ENCODE data around the gene WSB1. TPM values are rescaled to one million over a fixed set of nuclear protein-coding genes. Genes with fewer than 3 reads are reported as not detected.
A peak's percentile ranks its signal among the peaks of the same experiment; 100 is the strongest.

WSB1 gene
- total and polyA plus RNA-seq, 2 of the 8 experiments (the other 6 are each of a cell fraction or from before 2014, with no cell fraction given), result 113 to 140 TPM

DNA sequence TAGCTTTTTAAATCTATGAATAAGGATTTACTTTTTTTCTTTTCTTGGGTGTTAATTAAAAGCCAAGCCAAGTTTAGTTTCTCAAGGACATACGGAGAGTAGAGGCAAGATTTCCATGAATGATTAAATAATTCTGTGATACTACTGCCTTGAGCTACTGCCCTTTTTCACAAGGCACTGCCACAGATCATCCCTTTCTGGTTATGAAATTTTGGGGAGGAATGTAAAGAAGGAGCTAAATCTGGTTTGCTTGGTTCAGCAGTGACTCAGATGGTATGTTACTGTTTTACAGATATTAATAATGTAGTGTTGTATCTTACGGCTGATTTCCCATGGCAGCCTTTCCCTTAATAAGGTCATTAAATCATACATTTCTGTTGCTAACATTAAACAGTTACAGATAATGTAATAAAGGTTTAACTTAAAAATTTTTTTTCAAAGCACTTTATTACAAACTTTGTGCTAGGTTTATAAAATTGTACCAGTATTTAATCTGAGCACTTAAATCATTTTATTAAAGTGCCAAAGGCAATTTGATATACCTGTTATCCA, 2.6 kb downstream of the WSB1 start:
- H4K5ac ChIP-seq (ENCODE audit: insufficient read length, low read depth, low read length), result no peak overlapping the region
- H3K23me2 ChIP-seq (ENCODE audit: low read depth, low read length), result no peaks in the 10 kb centered on the region; the same call in 1 of the 2 replicates
- peaks cover 20 to 72% of the 10 kb centered on the region in 2 experiments for H3K79me2 ChIP-seq (ENCODE audit: control insufficient read depth in 1 of 2, insufficient read depth in 2 of 2, low read length in 2 of 2)
- H4K91ac ChIP-seq (replicated peaks; ENCODE audit: insufficient read length, low read length), result no peak overlapping the region
- H3K4me3 ChIP-seq (ENCODE audit: extremely low read depth in 1 of 4, insufficient read depth in 2 of 4, low read depth in 3 of 4, low read length in 4 of 4), result peak overlapping the region in 1 of 4 experiments; percentile 96; a peak in 4 of 8 replicates
- no peak overlapping the region for H3K23ac ChIP-seq (ENCODE audit: insufficient read length)
- peak overlapping the region; percentile 93 for H3K14ac ChIP-seq (ENCODE audit: insufficient read length)
- H2AFZ ChIP-seq (ENCODE audit: low read length), result no peak overlapping the region
- no peaks in the 10 kb centered on the region for H3K27me3 ChIP-seq (replicated peaks in 1 of 4; ENCODE audit: control insufficient read depth in 3 of 4, extremely low read depth in 1 of 4, insufficient read depth in 3 of 4, low read length in 3 of 4)
- TF ChIP-seq CHD1 (IDR thresholded peaks at IDR 0.05; ENCODE audit: low read depth, low read length) (no peak), TAF1 (IDR thresholded peaks at IDR 0.05; ENCODE audit: low read depth, low read length) (no peak), RAD21 (IDR thresholded peaks at IDR 0.05 in 1 of 2, conservative IDR thresholded peaks at IDR 0.05 in 1 of 2; ENCODE audit: low read depth in 2 of 2, low read length in 2 of 2) (no peak), SP2 (IDR thresholded peaks at IDR 0.05; ENCODE audit: low read length) (no peak), EZH2 (IDR thresholded peaks at IDR 0.05; ENCODE audit: low read depth, low read length, severe bottlenecking) (no peak)
- TF ChIP-seq, protein P1, sequence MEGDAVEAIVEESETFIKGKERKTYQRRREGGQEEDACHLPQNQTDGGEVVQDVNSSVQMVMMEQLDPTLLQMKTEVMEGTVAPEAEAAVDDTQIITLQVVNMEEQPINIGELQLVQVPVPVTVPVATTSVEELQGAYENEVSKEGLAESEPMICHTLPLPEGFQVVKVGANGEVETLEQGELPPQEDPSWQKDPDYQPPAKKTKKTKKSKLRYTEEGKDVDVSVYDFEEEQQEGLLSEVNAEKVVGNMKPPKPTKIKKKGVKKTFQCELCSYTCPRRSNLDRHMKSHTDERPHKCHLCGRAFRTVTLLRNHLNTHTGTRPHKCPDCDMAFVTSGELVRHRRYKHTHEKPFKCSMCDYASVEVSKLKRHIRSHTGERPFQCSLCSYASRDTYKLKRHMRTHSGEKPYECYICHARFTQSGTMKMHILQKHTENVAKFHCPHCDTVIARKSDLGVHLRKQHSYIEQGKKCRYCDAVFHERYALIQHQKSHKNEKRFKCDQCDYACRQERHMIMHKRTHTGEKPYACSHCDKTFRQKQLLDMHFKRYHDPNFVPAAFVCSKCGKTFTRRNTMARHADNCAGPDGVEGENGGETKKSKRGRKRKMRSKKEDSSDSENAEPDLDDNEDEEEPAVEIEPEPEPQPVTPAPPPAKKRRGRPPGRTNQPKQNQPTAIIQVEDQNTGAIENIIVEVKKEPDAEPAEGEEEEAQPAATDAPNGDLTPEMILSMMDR (IDR thresholded peaks at IDR 0.05; ENCODE audit: control extremely low read depth in 1 of 3, insufficient read depth in 1 of 3, low read depth in 1 of 3, low read length in 3 of 3), result no peak
- peaks cover 0 to 8% (median 4%) of the 10 kb centered on the region in 4 experiments; a peak in 6 of 7 replicates for H3K4me1 ChIP-seq (replicated peaks in 1 of 4; ENCODE audit: control insufficient read depth in 3 of 4, insufficient read depth in 4 of 4, low read length in 3 of 4)
- no peaks in the 10 kb centered on the region; a peak in 1 of 8 replicates for H3K36me3 ChIP-seq (ENCODE audit: control insufficient read depth in 2 of 4, insufficient read depth in 4 of 4, low read length in 3 of 4)
- no peak overlapping the region for H4K8ac ChIP-seq (ENCODE audit: extremely low read depth, insufficient read depth, low read length)
- H3K4ac ChIP-seq (replicated peaks; ENCODE audit: insufficient read length, low read depth, low read length), result peak overlapping the region; percentile 78
- H2BK5ac ChIP-seq (ENCODE audit: low read depth, low read length), result no peak overlapping the region
- H3K79me1 ChIP-seq (ENCODE audit: low read depth, low read length), result peaks cover 3% of the 10 kb centered on the region
- FAIRE-seq, result no peak
- H3K18ac ChIP-seq (ENCODE audit: extremely low read depth, low read length), result no peak overlapping the region
- H2BK120ac ChIP-seq (replicated peaks; ENCODE audit: low read depth, low read length), result no peak overlapping the region
- H3K9me3 ChIP-seq (ENCODE audit: insufficient read depth in 2 of 2, low read depth in 1 of 2, low read length in 1 of 2), result no peaks in the 10 kb centered on the region
- no peak overlapping the region for H2BK20ac ChIP-seq (ENCODE audit: low read length)
- WGBS, 2 experiments (ENCODE audit: extremely low coverage in 1 of 2, insufficient coverage in 1 of 2, insufficient read length in 1 of 2, insufficient replicate concordance in 2 of 2, low coverage in 1 of 2, low lambda C conversion rate in 2 of 2, missing lambda C conversion rate in 1 of 2), result 88% methylated on average over 2 of the region's 2 CpGs; no CpG with 5 or more reads in 1 of the 2 experiments
- CTCF ChIA-PET (ENCODE audit: partially characterized antibody), result interaction anchor here (0.7 to 1.1 kb wide), 4 partner anchors 18 to 60 kb away, joined by 3 to 5 read pairs (median 3); no protein-coding TSS in a partner anchor
- DNase-seq (ENCODE audit: low read depth in 1 of 2, low spot score in 2 of 2), result no peak
- H3K27ac ChIP-seq (ENCODE audit: low read depth, low read length), result no peak overlapping the region
- H3K4me2 ChIP-seq (ENCODE audit: insufficient read depth in 1 of 2, low read depth in 2 of 2, low read length in 2 of 2), result peak overlapping the region; percentile 8 to 18; a peak in 2 of 4 replicates
- H3K9ac ChIP-seq (replicated peaks in 1 of 4; ENCODE audit: extremely low read depth in 1 of 4, low read depth in 3 of 4, low read length in 3 of 4), result no peak overlapping the region
- POLR2A ChIA-PET (ENCODE audit: partially characterized antibody), result interaction anchor here (0.6 to 0.8 kb wide), 2 partner anchors 41 to 55 kb away, joined by 3 read pairs; no protein-coding TSS in a partner anchor
- H3K56ac ChIP-seq (replicated peaks; ENCODE audit: insufficient read length, low read depth, low read length), result no peak overlapping the region
- no peak overlapping the region for H2AK5ac ChIP-seq (ENCODE audit: low read depth, low read length)
- H2BK12ac ChIP-seq (ENCODE audit: low read depth, low read length), result no peak overlapping the region
- peaks cover 9 to 13% of the 10 kb centered on the region in 2 experiments for H4K20me1 ChIP-seq (replicated peaks in 1 of 2; ENCODE audit: control insufficient read depth in 1 of 2, insufficient read depth in 2 of 2, low read length in 2 of 2)
- H2BK15ac ChIP-seq (ENCODE audit: low read length), result no peak overlapping the region

Data from H1 (cell line).